Rectal smooth muscle tissue (tissue), 1 donor: ENCODE data around the gene FLNB.

Source experiments
- H3K27ac ChIP-seq: one replicate; pipeline ENCODE4 v1.7.0; 2013; ENCODE audit warnings: low read depth, low read length, inconsistent platforms
- H3K27me3 ChIP-seq: one replicate; pipeline ENCODE4 v1.7.0; 2013; ENCODE audit warnings: low read length; ENCODE audit not compliant: control insufficient read depth, insufficient read depth
- H3K36me3 ChIP-seq: one replicate; pipeline ENCODE4 v1.7.0; 2013; ENCODE audit warnings: low read length; ENCODE audit not compliant: control insufficient read depth, insufficient read depth
- H3K4me1 ChIP-seq: one replicate; pipeline ENCODE4 v1.7.0; 2013; ENCODE audit warnings: low read length; ENCODE audit not compliant: control insufficient read depth, insufficient read depth
- H3K4me3 ChIP-seq: one replicate; pipeline ENCODE4 v1.7.0; 2013; ENCODE audit warnings: low read length
- H3K9ac ChIP-seq: one replicate; pipeline ENCODE4 v1.7.0; 2013; ENCODE audit warnings: low read length

FLNB gene

GRCh38 chr3:58034738-58035523, 26.7 kb downstream of the FLNB start:
- Histone ChIP-seq H3K27me3 (no peaks in the 10 kb centered on the region), H3K9ac (no peak overlapping the region), H3K4me1 (peaks cover 17% of the 10 kb centered on the region), H3K36me3 (no peaks in the 10 kb centered on the region), H3K27ac (peak overlapping the region; percentile 46), H3K4me3 (no peak overlapping the region)

- H3K27me3 ChIP-seq, result no peaks in the 10 kb centered on the region
- peak overlapping the region; percentile 37 for H3K4me3 ChIP-seq
- H3K9ac ChIP-seq, result no peak overlapping the region
- H3K36me3 ChIP-seq, result no peaks in the 10 kb centered on the region
- H3K4me1 ChIP-seq, result peaks cover 17% of the 10 kb centered on the region
- peak overlapping the region; percentile 46 for H3K27ac ChIP-seq
Observed at GRCh38 chr3:58035524-58036255, 27.5 kb downstream of the FLNB start.

- Histone ChIP-seq H3K36me3 (no peaks in the 10 kb centered on the region), H3K27ac (peak overlapping the region; percentile 41), H3K4me3 (no peak overlapping the region), H3K27me3 (no peaks in the 10 kb centered on the region), H3K9ac (no peak overlapping the region), H3K4me1 (peaks cover 17% of the 10 kb centered on the region)
Observed at GRCh38 chr3:58036293-58037032, 28.2 kb downstream of the FLNB start.

GRCh38 chr3:58037141-58037910, 29.1 kb downstream of the FLNB start:
- no peak overlapping the region for H3K27ac ChIP-seq
- no peaks in the 10 kb centered on the region for H3K27me3 ChIP-seq
- no peak overlapping the region for H3K9ac ChIP-seq
- peaks cover 17% of the 10 kb centered on the region for H3K4me1 ChIP-seq
- no peaks in the 10 kb centered on the region for H3K36me3 ChIP-seq
- H3K4me3 ChIP-seq, result no peak overlapping the region

- Histone ChIP-seq H3K9ac (no peak overlapping the region), H3K27me3 (no peaks in the 10 kb centered on the region), H3K4me1 (peaks cover 22% of the 10 kb centered on the region), H3K27ac (no peak overlapping the region), H3K4me3 (no peak overlapping the region), H3K36me3 (no peaks in the 10 kb centered on the region)
Observed at GRCh38 chr3:58038675-58039292, 30.6 kb downstream of the FLNB start.

DNA sequence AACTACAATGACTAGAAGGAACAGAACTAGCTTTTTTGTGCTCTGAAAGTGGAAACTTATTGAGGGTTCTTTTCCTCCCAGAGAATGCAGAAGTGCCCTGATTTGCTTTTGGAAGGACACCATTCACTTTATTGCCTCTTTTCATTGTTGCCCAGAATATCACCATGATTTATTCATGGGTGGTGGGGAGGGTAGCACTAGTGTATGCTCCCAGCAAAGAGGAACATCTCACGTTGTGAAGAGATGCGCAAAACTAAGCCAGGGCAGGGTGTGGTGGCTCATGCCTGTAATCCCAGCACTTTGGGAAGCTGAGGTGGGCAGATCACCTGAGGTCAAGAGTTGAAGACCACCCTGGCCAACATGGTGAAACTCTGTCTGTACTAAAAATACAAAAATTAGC, 31.4 kb downstream of the FLNB start:
- H3K27me3 ChIP-seq, result no peaks in the 10 kb centered on the region
- H3K36me3 ChIP-seq, result no peaks in the 10 kb centered on the region
- no peak overlapping the region for H3K4me3 ChIP-seq
- H3K4me1 ChIP-seq, result peaks cover 22% of the 10 kb centered on the region
- no peak overlapping the region for H3K27ac ChIP-seq
- H3K9ac ChIP-seq, result no peak overlapping the region

GRCh38 chr3:58041182-58041825, 33.1 kb downstream of the FLNB start:
- Histone ChIP-seq H3K4me3 (no peak overlapping the region), H3K27ac (peak overlapping the region; percentile 27), H3K27me3 (no peaks in the 10 kb centered on the region), H3K9ac (no peak overlapping the region), H3K36me3 (no peaks in the 10 kb centered on the region), H3K4me1 (peaks cover 18% of the 10 kb centered on the region)

- Histone ChIP-seq H3K9ac (no peak overlapping the region), H3K27me3 (no peaks in the 10 kb centered on the region), H3K36me3 (no peaks in the 10 kb centered on the region), H3K27ac (no peak overlapping the region), H3K4me1 (peaks cover 16% of the 10 kb centered on the region), H3K4me3 (no peak overlapping the region)
Observed at GRCh38 chr3:58041826-58042324, 33.7 kb downstream of the FLNB start.

DNA sequence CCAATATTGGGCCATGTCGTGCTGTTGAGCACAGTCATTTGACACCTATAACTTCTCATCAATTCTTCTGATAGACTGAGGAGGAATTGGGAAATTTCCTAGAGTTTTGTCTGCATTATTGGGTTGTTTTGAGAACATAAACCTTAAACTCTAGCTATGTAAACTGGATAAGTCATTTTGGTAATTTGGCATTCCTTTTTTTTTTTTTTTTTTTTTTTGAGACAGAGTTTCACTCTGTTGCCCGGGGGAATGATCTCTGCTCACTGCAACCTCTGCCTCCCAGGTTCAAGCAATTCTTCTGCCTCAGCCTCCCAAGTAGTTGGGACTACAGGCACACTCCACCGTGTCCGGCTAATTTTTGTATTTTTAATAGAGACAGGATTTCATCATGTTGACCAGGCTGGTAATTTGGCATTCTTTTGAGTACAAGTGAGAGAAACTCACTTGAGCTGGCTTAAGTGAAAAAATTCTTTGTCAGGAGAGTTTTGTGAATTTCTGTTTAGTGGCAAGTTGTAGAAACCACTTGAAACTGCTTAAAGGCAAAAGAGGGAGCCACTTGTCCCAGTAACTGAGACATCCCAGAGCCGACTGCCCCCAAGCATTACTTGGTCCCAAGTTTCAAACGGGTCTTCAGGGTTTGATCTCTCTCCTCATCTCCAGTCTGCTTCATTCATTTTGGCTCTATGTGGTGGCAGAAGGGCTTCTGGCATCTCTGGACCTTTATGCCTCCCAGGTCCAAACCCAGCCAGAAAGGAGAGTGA, 34.9 kb downstream of the FLNB start:
- Histone ChIP-seq H3K27me3 (no peaks in the 10 kb centered on the region), H3K36me3 (no peaks in the 10 kb centered on the region), H3K4me1 (peaks cover 17% of the 10 kb centered on the region), H3K9ac (no peak overlapping the region), H3K27ac (peak overlapping the region; percentile 1), H3K4me3 (no peak overlapping the region)

- no peaks in the 10 kb centered on the region for H3K27me3 ChIP-seq
- no peak overlapping the region for H3K9ac ChIP-seq
- peak overlapping the region; percentile 51 for H3K27ac ChIP-seq
- H3K4me3 ChIP-seq, result no peak overlapping the region
- H3K36me3 ChIP-seq, result no peaks in the 10 kb centered on the region
- H3K4me1 ChIP-seq, result peaks cover 25% of the 10 kb centered on the region
Observed at GRCh38 chr3:58043933-58044332, 35.7 kb downstream of the FLNB start.
